ENCODE data around the gene CFAP65. TPM values are rescaled to one million over a fixed set of nuclear protein-coding genes. Genes with fewer than 3 reads are reported as not detected.
A peak's percentile ranks its signal among the peaks of the same experiment; 100 is the strongest.

CFAP65 gene
- total RNA-seq, 1 donor from 2014 or later = not detected

DNA sequence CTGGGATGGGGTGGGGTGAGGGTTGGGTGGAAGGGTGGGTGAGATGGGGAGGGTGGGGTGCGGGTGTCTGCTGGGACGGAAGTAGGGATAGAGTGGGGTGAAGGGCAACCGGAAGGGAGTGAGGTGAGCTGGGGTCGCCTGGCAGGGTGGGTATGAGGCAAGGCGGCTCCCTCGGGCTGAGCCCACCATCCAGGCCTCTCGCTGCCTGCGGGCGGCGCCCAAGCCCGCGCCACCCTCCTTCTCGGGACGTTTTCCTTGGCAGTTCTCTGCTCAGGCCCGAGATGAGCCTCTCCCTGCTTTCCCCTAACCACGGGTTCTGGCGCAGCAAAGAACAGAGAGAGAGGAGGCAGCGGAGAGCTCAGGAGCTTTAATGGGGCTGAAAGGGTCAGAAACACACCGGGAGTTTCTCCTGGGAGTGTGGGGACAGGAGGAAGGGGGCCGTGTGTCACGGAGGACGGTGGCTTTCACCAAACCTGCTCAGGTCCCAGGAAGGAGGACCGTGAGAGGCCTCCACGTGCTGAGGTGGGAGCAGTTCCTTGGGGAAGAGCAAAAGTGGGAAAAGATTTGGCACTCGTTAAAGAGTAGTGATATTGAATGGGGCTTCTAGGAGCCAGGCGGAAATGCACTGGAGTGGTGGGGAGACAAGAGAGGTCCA, 60.5 kb downstream of the CFAP65 start:
- Mint-ChIP-seq H3K27ac (ENCODE audit: unreplicated experiment) (no peak overlapping the region), H3K9me3 (ENCODE audit: low read depth) (no peaks in the 10 kb centered on the region), H3K27me3 (ENCODE audit: low read depth) (peaks cover 62% of the 10 kb centered on the region), H3K4me1 (ENCODE audit: low read depth) (peaks cover 19% of the 10 kb centered on the region), H3K36me3 (ENCODE audit: low read depth) (peaks cover 2% of the 10 kb centered on the region), H3K4me3 (ENCODE audit: unreplicated experiment) (peak overlapping the region; percentile 33)
- DNase-seq (ENCODE audit: low spot score) = peak; percentile 55
- TF ChIP-seq, protein P1, sequence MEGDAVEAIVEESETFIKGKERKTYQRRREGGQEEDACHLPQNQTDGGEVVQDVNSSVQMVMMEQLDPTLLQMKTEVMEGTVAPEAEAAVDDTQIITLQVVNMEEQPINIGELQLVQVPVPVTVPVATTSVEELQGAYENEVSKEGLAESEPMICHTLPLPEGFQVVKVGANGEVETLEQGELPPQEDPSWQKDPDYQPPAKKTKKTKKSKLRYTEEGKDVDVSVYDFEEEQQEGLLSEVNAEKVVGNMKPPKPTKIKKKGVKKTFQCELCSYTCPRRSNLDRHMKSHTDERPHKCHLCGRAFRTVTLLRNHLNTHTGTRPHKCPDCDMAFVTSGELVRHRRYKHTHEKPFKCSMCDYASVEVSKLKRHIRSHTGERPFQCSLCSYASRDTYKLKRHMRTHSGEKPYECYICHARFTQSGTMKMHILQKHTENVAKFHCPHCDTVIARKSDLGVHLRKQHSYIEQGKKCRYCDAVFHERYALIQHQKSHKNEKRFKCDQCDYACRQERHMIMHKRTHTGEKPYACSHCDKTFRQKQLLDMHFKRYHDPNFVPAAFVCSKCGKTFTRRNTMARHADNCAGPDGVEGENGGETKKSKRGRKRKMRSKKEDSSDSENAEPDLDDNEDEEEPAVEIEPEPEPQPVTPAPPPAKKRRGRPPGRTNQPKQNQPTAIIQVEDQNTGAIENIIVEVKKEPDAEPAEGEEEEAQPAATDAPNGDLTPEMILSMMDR (IDR thresholded peaks at IDR 0.05) = no peak

DNA sequence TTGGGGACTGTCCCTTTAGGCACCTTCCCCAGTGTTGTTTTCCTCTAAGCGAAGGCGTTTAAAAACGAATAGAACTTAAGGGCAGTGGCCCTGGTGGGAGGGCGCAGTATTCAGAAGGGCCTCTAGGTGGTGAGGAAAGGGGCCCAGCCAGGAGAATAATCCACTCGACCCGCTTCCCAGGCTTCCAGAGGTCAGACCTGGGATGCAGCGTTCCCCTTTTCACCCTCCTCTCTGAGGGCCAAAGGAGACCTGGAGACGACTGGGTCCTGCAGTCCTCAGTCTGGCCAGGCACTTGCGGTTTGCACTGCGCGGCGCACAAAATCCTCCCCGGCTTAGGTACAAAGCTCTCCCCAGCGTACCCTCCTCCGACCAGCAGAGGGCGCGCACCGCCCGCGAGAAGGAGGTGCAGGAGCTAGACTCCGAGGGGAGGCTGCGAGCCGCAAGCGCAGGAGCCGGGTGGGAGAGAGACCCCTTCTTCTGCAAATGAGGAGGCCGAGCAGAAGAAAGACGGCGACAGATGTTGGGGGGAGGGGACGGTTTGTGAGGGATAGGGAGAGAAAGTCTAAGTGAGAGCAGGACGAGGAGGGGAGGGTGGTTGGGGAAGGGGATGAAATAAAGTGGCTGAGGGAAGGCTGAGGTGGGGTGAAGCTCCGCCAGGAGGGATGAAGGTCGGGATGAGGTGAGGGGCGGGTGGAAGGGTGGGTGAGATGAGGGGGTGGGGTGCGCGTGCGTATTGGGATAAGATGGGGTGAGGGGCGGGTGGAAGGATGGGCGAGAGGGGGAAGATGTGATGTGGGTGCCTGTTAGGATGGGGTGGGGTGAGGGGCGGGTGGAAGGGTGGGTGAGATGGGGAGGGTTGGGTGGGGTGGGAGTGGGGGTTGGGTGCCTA, 61.2 kb downstream of the CFAP65 start:
- DNase-seq (ENCODE audit: low spot score) = peak; percentile 95
- Mint-ChIP-seq H3K4me3 (ENCODE audit: unreplicated experiment) (peak overlapping the region; percentile 53), H3K27me3 (ENCODE audit: low read depth) (peaks cover 64% of the 10 kb centered on the region), H3K27ac (ENCODE audit: unreplicated experiment) (no peak overlapping the region), H3K9me3 (ENCODE audit: low read depth) (no peaks in the 10 kb centered on the region), H3K36me3 (ENCODE audit: low read depth) (peaks cover 2% of the 10 kb centered on the region), H3K4me1 (ENCODE audit: low read depth) (peaks cover 19% of the 10 kb centered on the region)
- TF ChIP-seq, protein P1 (IDR thresholded peaks at IDR 0.05) = peak; percentile 96

DNA sequence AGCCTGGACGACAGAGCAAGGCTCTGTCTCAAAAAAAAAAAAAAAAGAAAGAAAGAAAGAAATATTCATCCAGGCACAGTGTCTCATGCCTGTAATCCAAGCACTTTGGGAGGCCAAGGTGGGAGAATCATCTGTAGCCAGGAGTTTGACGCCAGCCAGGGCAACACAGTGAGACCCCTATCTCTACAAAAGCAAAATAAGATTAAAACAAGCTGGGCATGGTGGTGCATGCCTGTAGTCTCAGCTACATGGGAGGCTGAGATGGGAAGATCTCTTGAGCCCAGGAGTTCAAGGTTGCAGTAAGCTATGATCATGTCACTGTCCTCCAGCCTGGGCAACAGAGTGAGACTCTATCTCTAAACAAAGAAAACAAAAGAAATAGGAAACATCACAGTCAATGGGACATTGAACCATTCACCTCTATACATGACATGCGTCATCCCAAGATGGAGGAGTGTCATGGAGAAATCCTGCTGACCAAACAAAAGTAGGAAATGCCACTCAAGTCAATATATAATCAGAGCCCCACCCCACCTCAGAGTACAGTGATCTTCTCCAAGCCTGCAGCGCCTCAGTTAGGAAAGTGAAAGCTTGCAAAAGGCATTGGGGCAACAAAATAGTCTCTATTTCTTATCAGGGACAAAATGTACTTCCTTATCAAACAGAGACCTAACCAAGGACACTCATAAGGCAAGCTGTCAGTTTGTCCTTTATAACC, 66.1 kb downstream of the CFAP65 start:
- Mint-ChIP-seq H3K4me1 (ENCODE audit: low read depth) (peaks cover 3% of the 10 kb centered on the region), H3K27ac (ENCODE audit: unreplicated experiment) (no peak overlapping the region), H3K9me3 (ENCODE audit: low read depth) (no peaks in the 10 kb centered on the region), H3K36me3 (ENCODE audit: low read depth) (no peaks in the 10 kb centered on the region), H3K27me3 (ENCODE audit: low read depth) (peaks cover 67% of the 10 kb centered on the region), H3K4me3 (ENCODE audit: unreplicated experiment) (no peak overlapping the region)
- DNase-seq (ENCODE audit: low spot score) = peak; percentile 4
- TF ChIP-seq, protein P1 (IDR thresholded peaks at IDR 0.05) = no peak

DNA sequence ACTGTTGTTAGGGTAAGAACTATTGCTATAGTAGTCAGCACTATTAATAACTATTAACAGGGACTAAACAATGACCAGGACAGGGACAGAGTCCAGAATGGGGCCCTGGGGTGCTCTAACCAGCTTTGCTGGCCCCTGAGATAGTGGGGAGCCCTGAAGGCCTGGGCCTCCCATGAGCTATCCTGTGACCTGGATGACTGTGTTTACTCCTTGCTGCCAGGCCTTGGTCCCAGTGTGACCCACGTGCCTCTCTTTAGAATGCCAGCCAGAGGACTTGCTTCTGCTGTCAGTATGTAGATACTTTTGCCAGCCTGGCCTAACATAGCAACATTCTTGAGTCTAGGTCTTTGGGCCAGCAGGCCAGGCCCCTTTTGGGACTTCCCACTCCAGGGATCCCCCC, 70.4 kb downstream of the CFAP65 start:
- peaks cover 71% of the 10 kb centered on the region for H3K27me3 Mint-ChIP-seq (ENCODE audit: low read depth)
- H3K27ac Mint-ChIP-seq (ENCODE audit: unreplicated experiment) = no peak overlapping the region
- no peaks in the 10 kb centered on the region for H3K9me3 Mint-ChIP-seq (ENCODE audit: low read depth)
- TF ChIP-seq, protein P1 (IDR thresholded peaks at IDR 0.05) = no peak
- H3K36me3 Mint-ChIP-seq (ENCODE audit: low read depth) = no peaks in the 10 kb centered on the region
- H3K4me1 Mint-ChIP-seq (ENCODE audit: low read depth) = no peaks in the 10 kb centered on the region
- no peak overlapping the region for H3K4me3 Mint-ChIP-seq (ENCODE audit: unreplicated experiment)
- peak; percentile 26 for DNase-seq (ENCODE audit: low spot score)
